Medulla oblongata (tissue), 1 donor: ENCODE results near the gene CERT1.
"Not testable (repeated sequence)": the region's sequence is repeated elsewhere in the genome, so short reads cannot be mapped to it uniquely, and the experiment has no call there.

Experiments
- DNase-seq: peaks from one replicate; pipeline ENCODE4 v3.0.0-alpha.2; 2015; ENCODE audit errors: extremely low spot score

The CERT1 gene

GRCh38 chr5:75351139-75351926, 160.1 kb downstream of the CERT1 start:
- no peak for DNase-seq

- no peak for DNase-seq
Observed at GRCh38 chr5:75349663-75350062, 161.8 kb downstream of the CERT1 start.

GRCh38 chr5:75348241-75348640, 163.2 kb downstream of the CERT1 start:
- no peak for DNase-seq

- no peak for DNase-seq
Observed at GRCh38 chr5:75342836-75343235, 168.6 kb downstream of the CERT1 start.

GRCh38 chr5:75341934-75342333, 169.5 kb downstream of the CERT1 start:
- DNase-seq, result no peak

GRCh38 chr5:75340714-75341478, 170.5 kb downstream of the CERT1 start:
- DNase-seq, result no peak

- no peak for DNase-seq
Observed at GRCh38 chr5:75338408-75338807, 173.0 kb downstream of the CERT1 start.

- peak; percentile 35 for DNase-seq
Observed at GRCh38 chr5:75337366-75338021, 173.9 kb downstream of the CERT1 start.

- peak; percentile 99 for DNase-seq
Observed at GRCh38 chr5:75336615-75337336, 174.7 kb downstream of the CERT1 start, which contains the start of gene HMGCR. Gene HMGCR (plus strand): TSS chr5:75337220. CDS start chr5:75342606, 5,386 bp downstream.

- DNase-seq, result peak; percentile 64
Observed at GRCh38 chr5:75335952-75336614, 175.3 kb downstream of the CERT1 start.

GRCh38 chr5:75335486-75335885, 175.9 kb downstream of the CERT1 start:
- no peak for DNase-seq

GRCh38 chr5:75334413-75334812, 177.0 kb downstream of the CERT1 start:
- not testable (repeated sequence) for DNase-seq

GRCh38 chr5:75333759-75334158, 177.7 kb downstream of the CERT1 start:
- not testable (repeated sequence) for DNase-seq

- no peak for DNase-seq
Observed at GRCh38 chr5:75331095-75332090, 180.0 kb downstream of the CERT1 start.

GRCh38 chr5:75330404-75330803, 181.0 kb downstream of the CERT1 start:
- no peak for DNase-seq
